SK-N-SH (cell line): ENCODE measurements around the gene RGR. TPM values are rescaled to one million over a fixed set of nuclear protein-coding genes. Genes with fewer than 3 reads are reported as not detected.

Source experiments
- CTCF ChIA-PET: fragments of 300-600, 350-600 bp; formaldehyde crosslinking; extraction: SDS; loops from one replicate; lab custom pipeline; 2021; lab: Yijun Ruan, JAX
- POLR2A ChIA-PET: fragments of 350-600 bp; sonication (Branson Sonifier 250); formaldehyde crosslinking; extraction: SDS; loops from one replicate; lab custom pipeline; 2020; ENCODE audit warnings: antibody characterized with exemption, inconsistent platforms; lab: Yijun Ruan, JAX
- DNase-seq: peaks from one replicate; pipeline ENCODE4 v3.0.0; 2012
- H2AFZ ChIP-seq: fragments of 200-600 bp; sonication (generic); 2 replicates; pipeline ENCODE4 v1.8.1; 2016; ENCODE audit warnings: antibody characterized with exemption, mild to moderate bottlenecking, low read depth
- H3F3A ChIP-seq: fragments of 200-600 bp; sonication (generic); replicated peaks from 2 replicates; pipeline ENCODE3; 2016; ENCODE audit warnings: antibody characterized with exemption, mild to moderate bottlenecking; ENCODE audit not compliant: insufficient read depth
- H3K27ac ChIP-seq, 2 experiments: fragments of 200-500 bp in 1 of 2; fragments of 200-600 bp in 1 of 2; sonication (Bioruptor generic) in 1 of 2; sonication (generic), shearing (Covaris generic) in 1 of 2; 2 replicates each; pipeline versions ENCODE4 v1.5.1 to v1.6.1; 2014 to 2016; ENCODE audit warnings: low read depth in 2 of 2, inconsistent platforms in 1 of 2, low read length in 1 of 2, mild to moderate bottlenecking in 1 of 2, mixed read lengths in 1 of 2
- H3K27me3 ChIP-seq: fragments of 200-600 bp; sonication (generic), shearing (Covaris generic); 2 replicates; pipeline ENCODE4 v1.6.1; 2016; ENCODE audit warnings: mixed run types; ENCODE audit not compliant: insufficient read depth
- H3K36me3 ChIP-seq, 2 experiments: fragments of 200-500 bp in 1 of 2; fragments of 200-600 bp in 1 of 2; sonication (Bioruptor generic) in 1 of 2; sonication (generic) in 1 of 2; replicated peaks in 1 of 2; 2 replicates each; pipeline versions ENCODE3 to v1.5.1; 2014 to 2016; ENCODE audit warnings: low read length in 1 of 2, mild to moderate bottlenecking in 1 of 2; ENCODE audit not compliant: insufficient read depth in 2 of 2, control insufficient read depth in 1 of 2
- H3K4me1 ChIP-seq, 2 experiments: fragments of 200-500 bp in 1 of 2; fragments of 200-600 bp in 1 of 2; sonication (Bioruptor generic) in 1 of 2; sonication (generic), shearing (Covaris generic) in 1 of 2; 2 replicates each; pipeline versions ENCODE4 v1.5.1 to v1.6.1; 2014 to 2016; ENCODE audit warnings: low read depth in 1 of 2, low read length in 1 of 2, mixed run types in 1 of 2; ENCODE audit not compliant: insufficient read depth in 2 of 2, control insufficient read depth in 1 of 2
- H3K4me2 ChIP-seq: fragments of 200-600 bp; sonication (generic), shearing (Covaris generic); 2 replicates; pipeline ENCODE4 v1.6.1; 2017; ENCODE audit warnings: mixed run types
- H3K4me3 ChIP-seq, 2 experiments: fragments of 200-500 bp in 1 of 2; fragments of 200-600 bp in 1 of 2; sonication (Bioruptor generic) in 1 of 2; sonication (generic), shearing (Covaris generic) in 1 of 2; 2 replicates each; pipeline versions ENCODE4 v1.5.1 to v1.8.1; 2014 to 2016; ENCODE audit warnings: low read depth in 2 of 2, inconsistent platforms in 1 of 2, low read length in 1 of 2, mild to moderate bottlenecking in 1 of 2, mixed read lengths in 1 of 2, moderate library complexity in 1 of 2
- H3K79me2 ChIP-seq: fragments of 200-600 bp; sonication (generic); 2 replicates; pipeline ENCODE4 v1.8.1; 2017; ENCODE audit warnings: mild to moderate bottlenecking; ENCODE audit not compliant: insufficient read depth
- H3K9ac ChIP-seq: fragments of 200-600 bp; sonication (generic); 2 replicates; pipeline ENCODE4 v1.6.1; 2017; ENCODE audit warnings: mixed run types
- H3K9me2 ChIP-seq: fragments of 200-600 bp; sonication (generic); 2 replicates; pipeline ENCODE4 v1.6.1; 2017; ENCODE audit warnings: mixed run types
- H3K9me3 ChIP-seq: fragments of 200-600 bp; sonication (generic); 2 replicates; pipeline ENCODE4 v1.6.1; 2017; ENCODE audit warnings: mixed run types, mild to moderate bottlenecking, moderate library complexity
- H4K20me1 ChIP-seq: fragments of 200-600 bp; sonication (generic); 2 replicates; pipeline ENCODE4 v1.6.1; 2017; ENCODE audit warnings: mild to moderate bottlenecking, mixed run types; ENCODE audit not compliant: insufficient read depth
- CHD2 ChIP-seq: fragments of 150-350 bp; IDR thresholded peaks from 2 replicates; pipeline ENCODE4 v1.6.1; 2018; ENCODE audit warnings: low read length; ENCODE audit not compliant: partially characterized antibody
- CTCF ChIP-seq: fragments of 200-600 bp; sonication (generic); IDR thresholded peaks from 2 replicates; pipeline ENCODE4 v1.6.1; 2017; ENCODE audit warnings: antibody characterized with exemption, mild to moderate bottlenecking, moderate library complexity
- ELF1 ChIP-seq: IDR thresholded peaks from 2 replicates; pipeline ENCODE4 v1.4.0; 2012
- EZH2phosphoT487 ChIP-seq: fragments of 200-600 bp; sonication (generic); IDR thresholded peaks from 2 replicates; pipeline ENCODE4 v1.6.1; 2017; ENCODE audit warnings: low read depth, mixed run types, mild to moderate bottlenecking, antibody characterized with exemption, moderate library complexity, borderline replicate concordance
- FOXJ3 ChIP-seq: sonication (generic); formaldehyde crosslinking; IDR thresholded peaks from 2 replicates; pipeline ENCODE4 v1.5.1; 2020; ENCODE audit warnings: mild to moderate bottlenecking, missing genetic modification reagents
- FOXM1 ChIP-seq: IDR thresholded peaks from 2 replicates; pipeline ENCODE4 v1.4.0; 2012; ENCODE audit warnings: low read depth, mild to moderate bottlenecking
- GABPA ChIP-seq: IDR thresholded peaks from 2 replicates; pipeline ENCODE4 v1.4.0; 2012; ENCODE audit warnings: low read depth, mild to moderate bottlenecking
- IRF3 ChIP-seq: fragments of 150-350 bp; IDR thresholded peaks from 2 replicates; pipeline ENCODE4 v1.6.1; 2016; ENCODE audit warnings: mild to moderate bottlenecking, low read depth, low read length
- JUND ChIP-seq: IDR thresholded peaks from 2 replicates; pipeline ENCODE4 v1.4.0; 2012
- MAX ChIP-seq: IDR thresholded peaks from 2 replicates; pipeline ENCODE4 v1.4.0; 2012; ENCODE audit warnings: low read depth
- MXI1 ChIP-seq: IDR thresholded peaks from 2 replicates; pipeline ENCODE4 v1.6.1; 2012; ENCODE audit warnings: mild to moderate bottlenecking, low read depth, low read length, improper control_type of control experiment
- NFIC ChIP-seq: IDR thresholded peaks from 2 replicates; pipeline ENCODE4 v1.4.0; 2012; ENCODE audit warnings: borderline replicate concordance
- RCOR1 ChIP-seq: fragments of 150-350 bp; IDR thresholded peaks from 2 replicates; pipeline ENCODE4 v1.6.1; 2017; ENCODE audit warnings: antibody characterized with exemption, low read length
- REST ChIP-seq: IDR thresholded peaks from 2 replicates; pipeline ENCODE4 v1.6.1; 2012; ENCODE audit warnings: mild to moderate bottlenecking, low read depth, low read length, moderate library complexity
- RFX5 ChIP-seq: IDR thresholded peaks from 2 replicates; pipeline ENCODE4 v1.6.1; 2012; ENCODE audit warnings: mild to moderate bottlenecking, improper control_type of control experiment, low read length
- RXRA ChIP-seq: IDR thresholded peaks from 2 replicates; pipeline ENCODE4 v1.4.0; 2012; ENCODE audit warnings: low read depth, mild to moderate bottlenecking, borderline replicate concordance
- SIN3A ChIP-seq: IDR thresholded peaks from 2 replicates; pipeline ENCODE4 v1.6.1; 2012; ENCODE audit warnings: low read depth, mild to moderate bottlenecking, low read length, moderate library complexity, borderline replicate concordance
- SMC3 ChIP-seq: IDR thresholded peaks from 2 replicates; pipeline ENCODE4 v1.6.1; 2012; ENCODE audit warnings: low read depth, low read length, improper control_type of control experiment
- TAF1 ChIP-seq: IDR thresholded peaks from 2 replicates; pipeline ENCODE4 v1.6.1; 2012; ENCODE audit warnings: low read depth, mild to moderate bottlenecking, low read length, moderate library complexity, borderline replicate concordance
- TCF12 ChIP-seq: IDR thresholded peaks from 2 replicates; pipeline ENCODE4 v1.4.0; 2012
- TEAD4 ChIP-seq: IDR thresholded peaks from 2 replicates; pipeline ENCODE4 v1.4.0; 2012; ENCODE audit warnings: mild to moderate bottlenecking, borderline replicate concordance; ENCODE audit not compliant: insufficient read depth
- USF2 ChIP-seq: fragments of 150-350 bp; IDR thresholded peaks from 2 replicates; pipeline ENCODE4 v1.6.1; 2017; ENCODE audit warnings: antibody characterized with exemption, low read length, low read depth, borderline replicate concordance
- WGBS: methylation state at CpG from one replicate; pipeline ENCODE4 v1.1.6; 2017; ENCODE audit warnings: low lambda C conversion rate; 5-methylcytosine and 5-hydroxymethylcytosine counted together
- polyA plus RNA-seq, 3 experiments: library from polyadenylated mRNA; depleted of rRNA; stranded (reverse); fragments of >200 nt; gene quantifications; 2 replicates each; pipeline ENCODE4 v1.2.3, GENCODE V29; 2012

The RGR gene
- polyA plus RNA-seq, 1 of the 3 experiments (the other 2 are of a cell fraction), result not detected

- Histone ChIP-seq H3K9ac (no peak overlapping the region), H3K4me2 (no peak overlapping the region), H3K9me2 (no peaks in the 10 kb centered on the region)
Observed at GRCh38 chr10:84201244-84201606, 43.6 kb upstream of the RGR start.

GRCh38 chr10:84201682-84202081, 43.2 kb upstream of the RGR start:
- POLR2A ChIA-PET, result no interaction called here
- 63% methylated on average over 11 of the region's 11 CpGs for WGBS
- CTCF ChIA-PET, result interaction anchor here (1.0 to 2.0 kb wide), 2 partner anchors 52 to 53 kb away, joined by 3 to 9 read pairs; no protein-coding TSS in a partner anchor

More at GRCh38 chr10:84201244-84201606, 43.6 kb upstream of the RGR start:
- no peaks in the 10 kb centered on the region for H3F3A ChIP-seq
- H3K79me2 ChIP-seq, result no peaks in the 10 kb centered on the region
- CTCF ChIA-PET, result interaction anchor here (1.0 to 2.0 kb wide), 2 partner anchors 52 to 53 kb away, joined by 3 to 9 read pairs; no protein-coding TSS in a partner anchor
- H3K4me1 ChIP-seq, result no peaks in the 10 kb centered on the region
- H3K27ac ChIP-seq, result no peak overlapping the region
- no peaks in the 10 kb centered on the region for H3K36me3 ChIP-seq
- DNase-seq, result no peak
- WGBS, result 39% methylated on average over 5 of the region's 6 CpGs
- no peak overlapping the region for H3K4me3 ChIP-seq
- H2AFZ ChIP-seq, result no peak overlapping the region
- H3K9me3 ChIP-seq, result no peaks in the 10 kb centered on the region
- H4K20me1 ChIP-seq, result no peaks in the 10 kb centered on the region
- no peak for TF ChIP-seq USF2
- TF ChIP-seq IRF3, result no peak
- TF ChIP-seq MAX, result no peak
- no peak for TF ChIP-seq ELF1
- TF ChIP-seq NFIC, result no peak
- TF ChIP-seq FOXJ3 (CRISPR knock-in tag), result no peak
- TF ChIP-seq GABPA, result no peak
- TF ChIP-seq CHD2, result no peak
- TF ChIP-seq MXI1, result no peak
- no peak for TF ChIP-seq RCOR1
- no peak for TF ChIP-seq JUND
- no peak for TF ChIP-seq SMC3
- TF ChIP-seq FOXM1, result no peak
- TF ChIP-seq RXRA, result no peak
- TF ChIP-seq EZH2phosphoT487, result no peak
- TF ChIP-seq, all 33 proteins: peak for 0
- POLR2A ChIA-PET, result no interaction called here
- H3K27me3 ChIP-seq, result no peaks in the 10 kb centered on the region

More at GRCh38 chr10:84201682-84202081, 43.2 kb upstream of the RGR start:
- H3K79me2 ChIP-seq, result no peaks in the 10 kb centered on the region
- no peak overlapping the region for H2AFZ ChIP-seq
- TF ChIP-seq REST (no peak), MAX (no peak), CTCF (no peak), TCF12 (no peak), RFX5 (no peak), SIN3A (no peak), EZH2phosphoT487 (no peak), TEAD4 (no peak), TAF1 (no peak)
- no peaks in the 10 kb centered on the region for H4K20me1 ChIP-seq
- no peaks in the 10 kb centered on the region for H3K4me1 ChIP-seq
- H3K27me3 ChIP-seq, result no peaks in the 10 kb centered on the region
- H3K9ac ChIP-seq, result no peak overlapping the region
- no peak overlapping the region for H3K4me3 ChIP-seq
- no peak overlapping the region for H3K4me2 ChIP-seq
- no peak for DNase-seq
- H3K9me2 ChIP-seq, result no peaks in the 10 kb centered on the region
- no peaks in the 10 kb centered on the region for H3K36me3 ChIP-seq
- H3K27ac ChIP-seq, result no peak overlapping the region
- H3F3A ChIP-seq, result no peaks in the 10 kb centered on the region
- H3K9me3 ChIP-seq, result no peaks in the 10 kb centered on the region
